SJCRH30 (cell line): ENCODE data around the gene ZNF184. TPM values are rescaled to one million over a fixed set of nuclear protein-coding genes. Genes with fewer than 3 reads are reported as not detected.

Source experiments
- DNase-seq, 2 experiments: peaks; one replicate each; pipeline ENCODE4 v3.0.0-alpha.2; 2015 to 2020
- H3K27ac ChIP-seq: fragments of 250-450 bp; sonication (Bioruptor Pico); 2 replicates; pipeline ENCODE4 v1.5.1; 2020; ENCODE audit warnings: mild to moderate bottlenecking, moderate library complexity
- H3K27me3 ChIP-seq: fragments of 250-450 bp; sonication (Bioruptor Pico); 2 replicates; pipeline ENCODE4 v1.5.1; 2020; ENCODE audit warnings: mild to moderate bottlenecking, moderate library complexity
- H3K36me3 ChIP-seq: fragments of 250-450 bp; sonication (Bioruptor Pico); 2 replicates; pipeline ENCODE4 v1.5.1; 2020; ENCODE audit warnings: mild to moderate bottlenecking, moderate library complexity
- H3K4me1 ChIP-seq: fragments of 250-450 bp; sonication (Bioruptor Pico); 2 replicates; pipeline ENCODE4 v1.5.1; 2020; ENCODE audit warnings: mild to moderate bottlenecking, moderate library complexity
- H3K4me3 ChIP-seq: fragments of 250-450 bp; sonication (Bioruptor Pico); 2 replicates; pipeline ENCODE4 v1.5.1; 2020; ENCODE audit warnings: mild to moderate bottlenecking, moderate library complexity
- H3K9me3 ChIP-seq: fragments of 250-450 bp; sonication (Bioruptor Pico); replicated peaks from 2 replicates; pipeline ENCODE4 v1.5.1; 2020; ENCODE audit warnings: mild to moderate bottlenecking, moderate library complexity
- total RNA-seq: library from RNA; depleted of rRNA; stranded (reverse); fragments of >200 nt; shearing (Covaris generic); gene quantifications from 2 replicates; pipeline ENCODE4 v1.2.3, GENCODE V29; 2014; rRNA removed

Gene ZNF184
- total RNA-seq, result 18.0 and 18.9 TPM in 2 replicates

DNA sequence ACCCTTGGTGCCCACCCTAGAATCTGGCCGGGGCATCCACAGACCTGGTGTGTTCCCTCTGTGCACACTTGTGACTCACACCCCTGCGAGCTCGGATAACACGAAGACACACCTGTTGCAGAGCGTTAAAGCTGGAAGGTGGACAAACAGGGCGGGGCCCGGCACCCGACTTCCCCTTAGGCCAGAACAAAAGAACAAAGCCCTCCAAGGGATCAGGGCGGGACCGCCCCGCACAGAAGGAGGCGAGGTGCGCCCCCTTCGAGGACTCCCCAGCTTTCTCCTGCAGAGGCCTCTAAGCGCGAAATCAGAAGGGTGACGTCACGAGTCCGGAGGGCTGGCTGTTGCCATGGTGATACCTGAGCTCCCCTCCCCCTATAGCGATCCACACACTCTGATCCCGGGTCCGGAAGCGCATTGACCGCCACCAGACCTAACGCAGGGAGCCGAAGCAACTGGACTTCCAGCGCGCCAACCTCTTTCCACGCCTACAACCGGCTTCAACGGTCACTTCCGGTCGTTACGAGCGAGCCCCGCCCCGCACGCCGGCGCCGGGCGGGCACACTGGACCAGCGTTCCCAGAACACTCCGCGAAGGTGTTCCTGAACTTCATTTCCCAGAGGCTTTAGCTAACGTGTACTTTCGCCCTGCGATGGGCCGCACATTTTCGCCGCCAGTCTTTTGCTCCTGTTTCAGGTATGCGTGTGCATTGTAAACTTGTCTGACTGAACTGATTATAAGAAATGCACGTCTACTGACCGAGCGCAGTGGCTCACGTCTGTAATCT is at the start of gene ZNF184:
Gene ZNF184 (minus strand): TSS at position 489 of the 784 bp plus-strand sequence. CDS start 811 bp downstream, outside the sequence.
- H3K27me3 ChIP-seq, result no peaks in the 10 kb centered on the region
- peaks cover 30% of the 10 kb centered on the region for H3K36me3 ChIP-seq
- H3K9me3 ChIP-seq, result peaks cover 5% of the 10 kb centered on the region
- DNase-seq, result peak; percentile 95 to 96
- H3K4me3 ChIP-seq, result peak within 1 kb of the TSS; percentile 69
- peak within 1 kb of the TSS; percentile 89 for H3K27ac ChIP-seq
- H3K4me1 ChIP-seq, result no peaks in the 10 kb centered on the region

DNA sequence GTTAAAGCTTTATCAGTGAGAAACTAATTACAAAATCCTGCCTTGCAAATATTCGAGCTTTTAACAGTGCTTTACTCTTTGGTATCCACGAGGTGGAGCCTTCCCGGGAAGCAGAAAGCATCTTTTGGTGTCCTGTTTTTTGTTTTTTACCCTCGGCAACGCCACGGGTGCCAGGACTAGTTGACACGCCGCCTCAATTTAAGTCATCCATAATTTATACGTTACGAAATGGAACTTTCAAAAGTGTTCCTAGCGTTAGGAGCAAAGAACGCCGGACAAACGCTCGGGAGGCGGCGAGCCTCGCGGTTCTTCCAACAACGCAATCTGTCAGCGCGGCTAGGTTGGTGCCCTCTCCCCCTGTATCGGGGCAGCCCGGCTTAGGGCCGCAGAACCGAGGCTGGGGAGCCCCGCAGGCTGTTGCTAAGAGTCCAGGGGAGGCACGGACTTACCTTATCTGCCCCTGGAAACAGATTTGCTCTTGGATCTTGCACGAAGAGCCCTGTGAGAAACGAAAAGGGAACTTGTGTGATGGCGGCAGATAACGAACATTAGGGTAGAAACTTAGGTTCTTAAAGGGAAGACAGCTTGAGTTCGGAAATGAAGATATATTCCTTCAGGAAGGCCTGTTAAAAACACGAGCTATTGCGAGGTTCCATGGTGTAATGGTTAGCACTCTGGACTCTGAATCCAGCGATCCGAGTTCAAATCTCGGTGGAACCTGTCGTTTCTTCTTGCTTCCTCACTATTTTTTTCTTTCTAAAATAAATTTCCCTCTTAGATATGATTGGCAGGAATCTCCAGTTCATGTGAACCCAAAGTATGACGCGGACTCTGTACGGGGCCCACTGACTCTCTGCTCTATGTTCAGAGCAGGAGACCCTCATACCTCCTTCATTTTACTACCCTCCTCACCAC is 46.2 kb upstream of the ZNF184 start:
- Histone ChIP-seq H3K9me3 (no peaks in the 10 kb centered on the region), H3K4me3 (peak overlapping the region; percentile 70), H3K36me3 (no peaks in the 10 kb centered on the region), H3K27me3 (0 out of 2 replicates have a peak, but pooled peaks cover 3% of the 10 kb centered on the region), H3K4me1 (no peaks in the 10 kb centered on the region), H3K27ac (no peak overlapping the region; the same call in 1 of the 2 replicates)
- DNase-seq, result peak; percentile 55 to 83

DNA sequence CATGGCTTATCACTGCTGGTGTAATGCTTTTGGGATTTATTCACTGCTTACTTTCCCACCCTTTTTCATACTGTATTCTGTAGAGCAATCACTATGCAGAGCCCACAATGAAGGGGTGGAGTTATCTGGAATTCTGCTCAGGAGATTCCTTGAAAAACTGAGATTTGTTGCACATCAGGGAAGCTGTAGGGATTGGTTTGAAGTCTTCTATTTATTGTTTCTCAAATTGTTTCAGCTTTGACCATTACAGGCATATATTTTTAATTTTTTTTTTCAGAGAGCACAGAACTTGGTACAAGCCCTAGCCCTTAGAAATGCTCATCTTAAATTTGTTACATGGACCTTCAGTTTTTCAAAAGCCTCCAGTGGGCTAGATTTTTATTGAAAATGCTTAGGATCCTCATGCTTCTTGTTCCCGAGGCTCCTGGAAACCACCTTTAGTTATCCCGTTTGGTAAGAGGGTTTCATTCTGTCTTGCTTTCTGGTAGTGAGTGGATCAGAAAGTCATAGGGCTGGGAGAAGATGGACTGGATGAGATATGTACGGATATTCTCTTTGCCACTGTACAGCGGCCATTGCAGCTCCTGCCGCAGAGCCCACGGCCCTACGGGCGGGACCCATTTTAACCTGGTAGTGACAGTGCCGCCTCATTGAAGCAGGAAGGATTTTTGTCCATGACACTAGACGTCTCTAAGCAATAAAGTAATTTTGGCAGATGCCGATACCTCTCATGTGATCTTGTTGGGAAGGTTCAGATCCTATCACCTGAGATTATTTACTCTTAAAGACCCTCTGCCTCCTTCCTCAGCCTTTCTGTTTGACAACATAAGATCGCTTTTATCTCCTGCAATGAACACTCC is 45.3 kb upstream of the ZNF184 start:
- Histone ChIP-seq H3K36me3 (no peaks in the 10 kb centered on the region), H3K9me3 (no peaks in the 10 kb centered on the region), H3K4me3 (peak overlapping the region; percentile 70), H3K27ac (no peak overlapping the region), H3K4me1 (no peaks in the 10 kb centered on the region), H3K27me3 (0 out of 2 replicates have a peak, but pooled peaks cover 3% of the 10 kb centered on the region)
- DNase-seq, result peak; percentile 9 to 54

DNA sequence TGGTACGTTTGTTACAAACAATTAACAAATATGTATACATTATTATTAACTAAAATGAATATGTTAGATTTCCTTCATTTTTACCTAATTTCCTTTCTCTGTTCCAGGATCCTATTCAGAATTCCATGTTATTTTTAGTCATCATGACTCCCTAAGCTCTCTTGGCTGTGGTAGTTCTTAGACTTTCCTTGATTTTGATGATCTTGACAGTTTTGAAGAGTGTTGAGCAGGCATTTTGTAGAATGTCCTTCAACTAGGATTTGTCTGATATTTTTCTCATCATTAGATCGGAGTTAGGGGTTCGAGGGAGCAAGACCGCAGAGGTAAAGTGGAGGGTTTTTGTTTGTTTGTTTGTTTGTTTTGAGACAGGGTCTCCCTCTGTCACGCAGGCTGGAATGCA is 44.3 kb upstream of the ZNF184 start:
- H3K27ac ChIP-seq, result no peak overlapping the region
- no peaks in the 10 kb centered on the region for H3K36me3 ChIP-seq
- DNase-seq, result no peak
- H3K27me3 ChIP-seq, result 0 out of 2 replicates have a peak, but pooled peaks cover 3% of the 10 kb centered on the region
- no peaks in the 10 kb centered on the region for H3K4me1 ChIP-seq
- no peak overlapping the region for H3K4me3 ChIP-seq
- no peaks in the 10 kb centered on the region for H3K9me3 ChIP-seq

DNA sequence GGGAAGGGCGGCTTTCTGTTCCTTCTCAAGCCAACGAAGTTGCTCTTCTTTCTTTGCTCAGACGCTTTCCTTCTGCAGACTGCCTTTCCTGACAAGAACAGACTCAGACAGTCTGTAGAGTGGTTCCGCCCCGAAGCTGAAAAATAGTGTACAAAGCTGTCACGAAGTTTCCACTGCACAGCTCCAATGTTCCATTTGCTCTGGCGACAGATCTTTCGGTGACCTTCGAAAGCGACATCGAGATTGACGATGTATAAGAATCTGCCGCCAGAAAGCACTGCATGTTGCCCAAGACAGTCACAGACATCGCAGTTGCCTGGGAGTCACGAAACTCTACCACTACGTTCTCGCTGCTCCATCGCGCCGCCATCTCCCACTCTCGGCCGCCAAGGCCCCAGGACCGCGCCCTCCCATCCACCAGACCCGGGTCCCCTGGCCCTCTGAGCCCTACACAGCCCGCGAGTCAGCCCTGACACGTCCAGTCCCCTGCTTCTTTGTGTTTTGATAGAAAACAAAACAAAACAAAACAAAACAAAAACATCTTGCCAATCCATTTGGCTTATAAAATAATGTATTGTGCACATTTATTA is 42.1 kb upstream of the ZNF184 start:
- H3K4me3 ChIP-seq, result no peak overlapping the region
- no peak for DNase-seq

DNA sequence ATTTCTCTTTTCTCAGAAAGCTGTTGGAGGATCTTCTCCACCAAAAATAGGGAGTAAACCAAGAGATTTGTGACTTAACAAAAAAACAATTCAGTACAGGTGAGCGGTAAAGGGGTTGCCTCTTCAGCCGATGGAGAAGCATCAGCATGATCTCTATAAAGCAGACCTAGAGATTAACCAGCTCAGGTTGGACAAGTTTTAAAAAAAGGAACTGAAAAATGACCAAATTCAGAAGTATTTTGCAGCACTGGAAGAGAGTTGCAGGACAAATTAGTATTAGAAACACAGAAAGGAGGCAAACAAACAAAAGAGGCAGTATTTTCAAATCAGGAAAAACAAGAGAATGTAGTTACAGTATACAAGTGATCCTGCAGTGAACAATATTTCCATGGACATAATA is 39.6 kb upstream of the ZNF184 start:
- H3K9me3 ChIP-seq, result no peaks in the 10 kb centered on the region
- no peaks in the 10 kb centered on the region for H3K36me3 ChIP-seq
- no peak overlapping the region for H3K4me3 ChIP-seq
- no peaks in the 10 kb centered on the region for H3K4me1 ChIP-seq
- DNase-seq, result no peak
- H3K27me3 ChIP-seq, result no peaks in the 10 kb centered on the region
- H3K27ac ChIP-seq, result no peak overlapping the region

More for the DNA sequence above, 42.1 kb upstream of the ZNF184 start:
- Histone ChIP-seq H3K36me3 (no peaks in the 10 kb centered on the region), H3K27ac (no peak overlapping the region), H3K9me3 (no peaks in the 10 kb centered on the region), H3K4me1 (no peaks in the 10 kb centered on the region), H3K27me3 (0 out of 2 replicates have a peak, but pooled peaks cover under 1% of the 10 kb centered on the region)

DNA sequence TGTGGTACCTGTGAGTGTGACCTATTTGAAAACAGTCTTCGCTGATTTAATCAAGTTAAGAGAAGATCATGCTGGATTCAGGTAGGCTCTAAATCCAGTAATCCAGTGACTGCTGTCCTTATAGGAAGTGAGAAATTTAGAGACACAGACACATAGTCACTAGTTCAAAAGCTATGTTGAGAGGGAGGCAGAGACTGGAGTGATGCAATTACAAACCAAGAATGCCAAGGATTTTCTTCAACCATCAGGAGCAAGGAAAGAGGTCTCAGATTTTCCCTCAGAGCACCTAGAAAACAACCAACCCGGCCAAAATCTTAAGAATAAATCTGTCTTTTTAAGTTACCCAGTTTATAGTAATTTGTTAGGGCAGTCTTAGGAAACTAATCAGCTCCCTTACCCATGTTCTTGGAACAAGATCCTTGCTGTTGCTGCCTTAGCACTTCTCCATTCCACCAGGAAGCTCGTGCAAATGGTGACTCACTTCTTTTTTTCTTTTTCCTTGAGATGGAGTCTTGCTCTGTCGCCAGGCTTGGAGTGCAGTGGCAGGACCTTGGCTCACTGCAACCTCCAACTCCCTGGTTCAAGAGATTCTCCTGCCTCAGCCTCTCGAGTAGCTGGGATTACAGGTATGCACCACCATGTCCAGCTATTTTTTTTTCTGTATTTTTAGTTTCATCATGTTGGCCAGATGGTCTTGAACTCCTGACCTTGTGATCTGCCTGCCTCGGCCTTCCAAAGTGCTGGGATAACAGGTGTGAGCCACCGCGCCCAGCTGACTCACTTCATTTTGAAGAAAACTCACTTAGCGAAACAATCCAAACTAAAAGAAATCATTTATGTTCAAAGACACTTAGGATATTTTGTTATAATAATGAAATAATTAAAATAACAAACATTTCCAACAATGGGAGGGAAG is 34.4 kb upstream of the ZNF184 start:
- no peak for DNase-seq

DNA sequence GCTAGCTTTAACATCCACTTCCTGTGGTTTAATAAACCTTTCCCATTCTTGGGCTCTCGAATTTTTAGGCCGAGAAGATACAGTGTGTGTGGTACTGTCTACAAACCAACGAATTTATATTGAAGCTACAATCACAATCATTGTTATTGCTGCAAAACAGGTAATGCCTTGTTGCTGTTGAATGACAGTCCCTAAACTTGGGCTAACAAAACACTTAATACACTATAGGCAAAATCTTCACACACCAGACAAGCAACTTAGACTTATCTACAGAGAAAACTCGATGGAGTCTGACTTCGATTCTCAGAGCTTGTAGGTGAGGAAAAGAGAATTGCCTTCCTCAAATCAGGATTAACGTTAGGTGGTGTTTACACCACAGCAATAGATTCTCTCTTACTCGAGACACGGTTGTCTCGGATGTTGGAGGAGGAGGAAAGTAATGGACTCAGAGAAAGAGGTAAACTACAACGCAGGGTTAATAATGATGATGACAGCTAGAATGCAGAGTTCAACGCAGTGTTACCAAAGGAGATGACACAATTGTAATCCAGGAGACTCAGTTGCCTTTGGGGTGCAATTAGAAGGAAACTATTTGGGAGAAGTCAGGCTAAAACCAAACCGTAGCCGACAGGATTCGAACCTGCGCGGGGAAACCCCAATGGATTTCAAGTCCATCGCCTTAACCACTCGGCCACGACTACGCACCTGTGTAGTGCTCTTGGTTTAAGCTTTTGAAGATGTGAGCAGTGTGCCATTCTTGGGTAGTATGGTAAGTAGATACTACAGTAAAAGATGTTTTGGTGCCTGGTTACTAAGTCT is 32.5 kb upstream of the ZNF184 start:
- H3K27me3 ChIP-seq, result no peaks in the 10 kb centered on the region
- no peak overlapping the region for H3K27ac ChIP-seq
- H3K9me3 ChIP-seq, result no peaks in the 10 kb centered on the region
- no peaks in the 10 kb centered on the region for H3K4me1 ChIP-seq
- no peaks in the 10 kb centered on the region for H3K36me3 ChIP-seq
- no peak overlapping the region for H3K4me3 ChIP-seq
- DNase-seq, result peak; percentile 11 to 27

More for the DNA sequence above, 34.4 kb upstream of the ZNF184 start:
- Histone ChIP-seq H3K36me3 (no peaks in the 10 kb centered on the region), H3K27ac (no peak overlapping the region), H3K4me1 (no peaks in the 10 kb centered on the region), H3K27me3 (no peaks in the 10 kb centered on the region), H3K9me3 (no peaks in the 10 kb centered on the region), H3K4me3 (no peak overlapping the region)

DNA sequence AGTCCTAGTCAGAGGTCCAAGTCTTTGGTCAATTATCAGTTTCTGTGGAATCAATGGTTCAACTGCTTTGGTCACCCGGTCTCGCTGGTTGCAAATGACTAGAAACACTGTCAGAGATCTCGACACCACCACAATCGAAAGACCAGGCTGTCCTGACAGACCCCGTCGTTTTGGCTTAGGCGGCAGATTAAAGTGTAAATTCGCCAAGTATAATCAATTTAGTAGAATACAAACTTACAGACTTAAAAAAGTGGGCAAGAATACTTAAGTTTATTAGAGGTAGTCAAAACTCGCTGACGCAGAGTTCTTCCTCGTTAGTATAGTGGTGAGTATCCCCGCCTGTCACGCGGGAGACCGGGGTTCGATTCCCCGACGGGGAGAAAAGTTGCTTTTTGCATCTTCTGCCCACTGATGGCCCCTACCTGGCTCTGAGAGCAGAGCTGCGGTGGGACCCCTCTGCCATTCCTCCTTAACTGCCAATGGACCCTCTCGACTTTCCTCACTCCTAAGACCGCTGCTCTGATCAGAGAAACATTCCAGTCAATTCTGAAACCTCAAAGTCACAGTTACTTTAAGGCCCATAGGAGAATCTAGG is 30.6 kb upstream of the ZNF184 start:
- H3K27me3 ChIP-seq, result no peaks in the 10 kb centered on the region
- no peak overlapping the region; the same call in 1 of the 2 replicates for H3K27ac ChIP-seq
- peak overlapping the region; percentile 70 for H3K4me3 ChIP-seq
- no peaks in the 10 kb centered on the region for H3K9me3 ChIP-seq
- H3K4me1 ChIP-seq, result no peaks in the 10 kb centered on the region
- H3K36me3 ChIP-seq, result no peaks in the 10 kb centered on the region
- peak; percentile 59 to 82 for DNase-seq

DNA sequence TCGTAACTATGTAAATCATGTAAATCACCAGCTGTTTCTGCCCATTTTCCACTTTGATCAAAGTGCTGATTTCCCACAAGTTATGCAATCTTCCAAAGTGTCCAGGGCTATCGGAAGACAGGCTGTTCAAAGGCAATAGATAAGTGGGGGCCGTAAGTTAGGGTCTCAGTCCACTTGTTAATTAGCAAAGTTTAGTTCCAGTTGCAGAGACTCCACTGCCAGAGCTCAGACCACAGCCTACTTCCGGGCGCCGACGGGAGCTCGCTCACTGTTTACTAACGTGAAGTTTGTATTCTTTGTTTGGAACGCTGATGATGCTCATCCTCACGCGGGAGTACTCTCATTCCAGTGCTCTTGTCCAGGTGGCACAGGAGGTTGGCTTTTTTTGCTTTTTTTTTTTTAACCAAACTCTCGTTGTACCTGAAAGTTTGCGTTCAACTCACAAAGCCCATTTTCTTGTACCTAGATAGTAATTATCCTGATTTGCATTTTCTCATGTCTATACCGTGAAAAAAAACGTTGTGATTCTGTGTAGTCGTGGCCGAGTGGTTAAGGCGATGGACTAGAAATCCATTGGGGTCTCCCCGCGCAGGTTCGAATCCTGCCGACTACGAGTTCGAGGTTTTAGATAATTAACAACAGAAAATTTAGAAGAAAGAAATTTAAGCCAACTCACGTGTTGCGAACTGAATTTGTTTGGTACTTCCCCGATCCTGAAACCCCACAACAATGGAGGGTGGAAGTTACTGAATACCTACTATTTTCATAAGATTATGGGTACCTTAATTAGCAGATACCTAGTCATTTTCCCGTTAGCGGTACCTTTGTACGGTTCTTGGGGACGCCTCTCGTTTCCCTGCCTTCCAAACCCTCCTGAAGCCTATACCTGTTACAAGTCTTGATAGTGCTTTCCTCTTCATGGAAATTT is 29.9 kb upstream of the ZNF184 start:
- H3K27ac ChIP-seq, result peak overlapping the region; percentile 50
- no peaks in the 10 kb centered on the region for H3K9me3 ChIP-seq
- no peaks in the 10 kb centered on the region for H3K36me3 ChIP-seq
- H3K27me3 ChIP-seq, result no peaks in the 10 kb centered on the region
- H3K4me1 ChIP-seq, result no peaks in the 10 kb centered on the region
- peak overlapping the region; percentile 70 for H3K4me3 ChIP-seq
- DNase-seq, result peak; percentile 75 to 79

DNA sequence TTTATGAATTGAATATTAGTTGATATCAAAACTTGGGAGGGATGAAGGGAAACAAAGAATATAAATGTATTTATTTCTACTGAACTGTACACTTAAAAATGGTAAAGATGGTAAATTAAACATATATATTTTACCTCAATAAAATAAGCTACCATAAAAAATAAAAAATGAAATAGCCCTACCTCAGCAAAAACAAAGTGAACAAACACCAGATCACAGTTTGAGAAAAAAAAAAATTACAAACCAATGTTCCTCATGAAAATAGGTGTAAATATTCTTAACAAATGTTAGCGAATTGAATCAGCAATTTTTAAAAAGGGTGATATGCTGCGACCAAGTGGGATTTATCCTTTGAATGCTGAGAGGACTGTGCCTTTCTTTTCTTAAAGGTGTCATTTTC is 28.3 kb upstream of the ZNF184 start:
- H3K9me3 ChIP-seq, result no peaks in the 10 kb centered on the region
- H3K27me3 ChIP-seq, result no peaks in the 10 kb centered on the region
- DNase-seq, result no peak
- H3K4me1 ChIP-seq, result no peaks in the 10 kb centered on the region
- H3K4me3 ChIP-seq, result no peak overlapping the region
- no peak overlapping the region for H3K27ac ChIP-seq
- no peaks in the 10 kb centered on the region for H3K36me3 ChIP-seq
